T-helper 22 cell (primary cell): Measurements from ENCODE around the gene TBC1D8.

Experiments
- DNase-seq: peaks from one replicate; pipeline ENCODE4 v3.0.0-alpha.2; 2020; ENCODE audit warnings: low read depth

The TBC1D8 gene

GRCh38 chr2:101135412-101136296 is 15.5 kb downstream of the TBC1D8 start:
- no peak for DNase-seq

- no peak for DNase-seq
These were observed 17.6 kb downstream of the TBC1D8 start for GRCh38 chr2:101133492-101134100.

- no peak for DNase-seq
These were observed 19.0 kb downstream of the TBC1D8 start for GRCh38 chr2:101132202-101132601.

GRCh38 chr2:101130081-101130480 is 21.1 kb downstream of the TBC1D8 start:
- DNase-seq, result no peak

DNA sequence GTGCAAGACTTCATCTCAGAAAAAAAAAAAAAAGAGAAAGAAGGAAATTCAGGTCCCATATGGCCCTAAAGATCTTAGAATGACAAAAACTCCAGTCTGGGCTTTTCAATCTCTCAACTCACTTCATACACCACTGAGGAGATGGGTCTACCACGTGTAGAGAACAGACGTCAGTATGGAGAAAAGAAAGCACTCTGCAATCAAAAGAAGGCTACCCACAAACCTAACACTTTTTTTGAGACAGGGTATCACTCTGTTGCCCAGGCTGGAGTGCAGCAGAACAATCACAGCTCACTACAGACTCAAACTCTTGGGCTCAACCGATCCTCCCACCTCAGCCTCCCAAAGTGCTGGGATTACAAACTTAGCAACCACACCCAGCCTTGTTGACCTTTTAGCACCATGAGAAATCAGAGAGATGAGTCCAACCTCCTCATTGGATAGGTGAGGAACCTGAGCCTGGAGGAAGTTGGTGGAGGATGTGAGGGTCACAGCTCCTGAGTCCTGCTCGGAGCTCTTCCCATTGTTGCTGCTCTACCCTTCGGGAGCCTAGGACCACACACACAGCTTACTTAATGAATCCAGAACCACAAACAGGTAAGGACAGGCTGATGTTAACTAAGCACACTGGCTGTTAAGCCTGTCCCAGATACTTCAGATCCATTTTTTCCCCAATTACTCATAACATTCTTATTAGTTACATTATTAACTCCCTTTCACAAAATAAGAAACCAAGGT is 23.7 kb downstream of the TBC1D8 start:
- DNase-seq, result no peak

- DNase-seq, result no peak
These were observed 25.4 kb downstream of the TBC1D8 start for GRCh38 chr2:101125808-101126207.

- no peak for DNase-seq
These were observed 25.8 kb downstream of the TBC1D8 start for GRCh38 chr2:101125374-101125773.

DNA sequence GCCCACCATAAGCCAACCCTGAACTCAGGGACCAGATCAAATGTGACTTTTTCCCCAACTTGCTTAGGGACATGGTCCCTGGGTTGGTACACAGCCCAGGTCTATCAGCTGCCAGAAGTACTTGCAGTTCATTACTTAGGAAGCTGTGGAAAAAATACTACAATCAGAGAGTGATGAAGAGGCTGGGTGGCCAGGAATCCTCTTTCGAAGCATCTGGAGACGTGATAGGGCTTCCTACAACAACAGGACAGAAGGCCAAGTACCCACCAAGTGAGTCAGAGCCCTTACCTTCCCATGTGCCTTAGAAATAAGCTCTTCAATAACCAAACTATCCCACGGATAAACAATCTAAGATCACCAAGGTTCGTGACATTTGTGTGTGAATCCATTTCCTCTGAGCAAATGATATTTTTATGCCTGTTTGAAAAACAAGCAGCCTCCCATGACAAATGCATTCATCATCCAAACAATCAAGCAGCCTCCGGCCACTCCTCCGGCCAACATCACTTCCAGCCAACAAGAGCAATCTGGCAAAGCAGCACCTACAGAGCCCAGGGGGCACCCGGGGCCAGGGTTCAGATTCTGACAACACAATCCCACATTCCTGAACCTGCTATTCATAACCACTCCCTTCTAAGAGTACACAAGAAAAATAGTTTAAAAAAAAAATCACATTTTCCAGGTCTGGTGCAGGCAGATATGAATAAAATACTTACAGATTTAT is 26.4 kb downstream of the TBC1D8 start:
- no peak for DNase-seq

- no peak for DNase-seq
These were observed 27.2 kb downstream of the TBC1D8 start for GRCh38 chr2:101123795-101124471.

- no peak for DNase-seq
These were observed 30.0 kb downstream of the TBC1D8 start for GRCh38 chr2:101121174-101121573.

DNA sequence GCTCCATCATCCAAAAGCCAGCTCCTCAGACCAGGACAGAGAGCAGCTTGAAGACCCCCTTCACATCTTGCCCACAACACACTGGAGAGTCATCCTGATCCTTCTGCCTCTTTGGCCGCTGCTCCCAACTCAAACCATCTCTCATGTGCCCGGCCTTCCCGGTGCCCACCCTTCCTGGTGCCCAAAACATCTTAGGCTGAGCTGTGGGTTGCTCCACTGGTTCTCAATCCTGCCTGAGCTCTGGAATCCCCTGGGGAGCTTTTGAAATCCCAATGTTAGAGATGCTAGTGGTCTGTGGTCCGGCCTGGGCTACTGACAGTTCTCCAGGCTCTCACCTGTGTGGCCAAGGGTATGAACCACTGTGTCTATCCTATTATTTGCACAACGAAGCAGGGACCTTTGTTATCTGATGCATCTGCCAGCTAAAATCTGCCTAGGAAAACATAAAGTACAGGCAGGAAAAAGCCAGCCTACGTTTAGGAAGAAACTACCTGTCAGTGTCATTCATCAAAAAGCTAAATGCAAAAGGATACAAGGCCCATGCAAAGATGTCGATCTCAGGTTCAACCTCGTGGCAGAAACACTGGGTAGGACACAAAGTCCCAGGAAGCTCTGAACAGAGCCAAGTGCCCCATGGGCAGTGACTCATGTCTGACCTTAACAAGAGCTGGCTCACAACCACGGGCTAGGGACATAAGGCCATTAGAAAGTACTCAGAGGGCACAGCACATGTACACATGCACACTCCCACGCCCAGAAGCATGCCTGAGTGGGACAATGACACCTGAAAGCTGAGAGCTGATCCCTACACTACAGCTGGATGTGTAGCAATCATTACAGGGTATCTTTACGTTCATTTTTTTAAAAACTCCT is 30.8 kb downstream of the TBC1D8 start:
- DNase-seq, result no peak

DNA sequence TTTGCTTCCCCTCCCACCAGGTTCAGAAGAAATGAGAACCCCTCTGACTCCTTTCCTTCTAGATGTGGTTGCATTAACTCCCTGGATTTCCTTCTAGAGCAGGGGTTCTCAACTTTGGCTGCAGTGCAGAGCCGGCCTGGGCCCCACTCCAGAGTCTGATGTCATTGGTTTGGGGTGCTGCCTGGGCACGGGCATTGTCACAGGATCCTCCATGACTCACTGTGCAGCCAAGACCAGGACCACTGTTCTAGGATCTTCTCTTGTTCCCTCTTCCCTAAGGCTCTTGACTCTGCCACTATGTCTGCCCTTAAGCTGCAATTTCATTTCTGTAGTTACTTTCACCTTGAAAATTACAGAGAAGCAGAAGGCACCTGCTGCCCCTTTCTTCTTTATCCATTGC is 31.8 kb downstream of the TBC1D8 start:
- DNase-seq, result no peak

- no peak for DNase-seq
These were observed 34.2 kb downstream of the TBC1D8 start for GRCh38 chr2:101116841-101117552.

DNA sequence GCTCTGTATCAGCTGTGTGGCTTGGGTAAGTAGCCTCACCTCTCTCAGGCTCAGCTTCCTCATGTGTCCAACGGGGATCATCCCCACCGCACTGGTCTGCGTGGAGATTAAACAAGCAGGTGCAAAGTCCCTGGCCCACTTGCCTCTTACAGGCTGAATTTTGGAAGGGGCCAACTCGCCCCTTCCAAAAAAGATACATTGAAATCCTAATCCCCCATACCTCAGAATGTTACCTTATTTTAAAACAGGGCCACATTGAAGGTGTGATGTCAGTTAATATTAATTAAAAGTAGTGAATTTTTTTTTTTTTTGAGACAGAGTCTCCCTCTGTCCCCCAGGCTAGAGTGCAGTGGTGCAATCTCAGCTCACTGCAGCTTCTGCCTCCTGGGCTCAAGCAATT is 34.8 kb downstream of the TBC1D8 start:
- DNase-seq, result no peak

GRCh38 chr2:101115664-101116063 is 35.5 kb downstream of the TBC1D8 start:
- DNase-seq, result no peak

- DNase-seq, result no peak
These were observed 36.4 kb downstream of the TBC1D8 start for GRCh38 chr2:101114815-101115214.

GRCh38 chr2:101114268-101114783 is 36.9 kb downstream of the TBC1D8 start:
- DNase-seq, result no peak

GRCh38 chr2:101113441-101114267 is 37.5 kb downstream of the TBC1D8 start:
- DNase-seq, result no peak

- DNase-seq, result no peak
These were observed 38.4 kb downstream of the TBC1D8 start for GRCh38 chr2:101112772-101113157.
